ENCODE measurements around the gene EIF2A. TPM values are rescaled to one million over a fixed set of nuclear protein-coding genes. Genes with fewer than 3 reads are reported as not detected.

Gene EIF2A
- total RNA-seq, 2 donors from 2014 or later, result 71.9 to 141 TPM

- Histone ChIP-seq H3K27ac (no peak overlapping the region), H3K27me3 (replicated peaks; ENCODE audit: insufficient read depth) (no peaks in the 10 kb centered on the region), H3K4me1 (replicated peaks) (no peaks in the 10 kb centered on the region), H3K36me3 (no peaks in the 10 kb centered on the region), H3K9me3 (no peaks in the 10 kb centered on the region), H3K4me3 (no peak overlapping the region)
- 81% methylated on average over 24 of the region's 24 CpGs for WGBS
- TF ChIP-seq POLR2A (IDR thresholded peaks at IDR 0.05), result no peak
- TF ChIP-seq POLR2AphosphoS5 (IDR thresholded peaks at IDR 0.05), result no peak
- no peak for TF ChIP-seq CTCF (IDR thresholded peaks at IDR 0.05)
- intact Hi-C loops (cut with DNase I), result loop anchor here (10.0 kb wide), 1 partner anchor 624 kb away; no protein-coding TSS in a partner anchor
- no peak for DNase-seq (ENCODE audit: low spot score)
Observed at GRCh38 chr3:150520408-150520807, 26.2 kb upstream of the EIF2A start.

- WGBS, result 47% methylated on average over 2 of the region's 2 CpGs
Observed at GRCh38 chr3:150521463-150521862, 25.1 kb upstream of the EIF2A start.

GRCh38 chr3:150523538-150523937 lies 23.0 kb upstream of the EIF2A start:
- no peaks in the 10 kb centered on the region for H3K27me3 ChIP-seq (replicated peaks; ENCODE audit: insufficient read depth)
- H3K9me3 ChIP-seq, result no peaks in the 10 kb centered on the region
- no peak for DNase-seq (ENCODE audit: low spot score)
- intact Hi-C loops (cut with DNase I), result loop anchor here (10.0 kb wide), 1 partner anchor 621 kb away; no protein-coding TSS in a partner anchor
- WGBS, result 86% methylated on average over 2 of the region's 2 CpGs
- H3K36me3 ChIP-seq, result no peaks in the 10 kb centered on the region
- H3K4me1 ChIP-seq (replicated peaks), result no peaks in the 10 kb centered on the region
- H3K4me3 ChIP-seq, result no peak overlapping the region
- no peak for TF ChIP-seq POLR2AphosphoS5 (IDR thresholded peaks at IDR 0.05)
- H3K27ac ChIP-seq, result no peak overlapping the region

More at GRCh38 chr3:150521463-150521862, 25.1 kb upstream of the EIF2A start:
- H3K4me3 ChIP-seq, result no peak overlapping the region
- H3K27ac ChIP-seq, result no peak overlapping the region
- no peak for DNase-seq (ENCODE audit: low spot score)
- no peaks in the 10 kb centered on the region for H3K36me3 ChIP-seq
- no peaks in the 10 kb centered on the region for H3K4me1 ChIP-seq (replicated peaks)
- intact Hi-C loops (cut with DNase I), result loop anchor here (10.0 kb wide), 1 partner anchor 623 kb away; no protein-coding TSS in a partner anchor
- H3K27me3 ChIP-seq (replicated peaks; ENCODE audit: insufficient read depth), result no peaks in the 10 kb centered on the region
- H3K9me3 ChIP-seq, result no peaks in the 10 kb centered on the region
- TF ChIP-seq POLR2AphosphoS5 (IDR thresholded peaks at IDR 0.05) (no peak), POLR2A (IDR thresholded peaks at IDR 0.05) (no peak)

GRCh38 chr3:150527464-150528255 lies 18.9 kb upstream of the EIF2A start:
- H3K9me3 ChIP-seq, result no peaks in the 10 kb centered on the region
- no peak overlapping the region for H3K4me3 ChIP-seq
- WGBS, result 66% methylated on average over 10 of the region's 10 CpGs
- no peak for TF ChIP-seq CTCF (IDR thresholded peaks at IDR 0.05)
- TF ChIP-seq POLR2A (IDR thresholded peaks at IDR 0.05), result no peak
- no peak for TF ChIP-seq POLR2AphosphoS5 (IDR thresholded peaks at IDR 0.05)
- H3K27ac ChIP-seq, result no peak overlapping the region
- H3K36me3 ChIP-seq, result no peaks in the 10 kb centered on the region
- intact Hi-C loops (cut with DNase I), result loop anchor here (10.0 kb wide), 1 partner anchor 617 kb away; no protein-coding TSS in a partner anchor
- no peaks in the 10 kb centered on the region for H3K4me1 ChIP-seq (replicated peaks)
- no peaks in the 10 kb centered on the region for H3K27me3 ChIP-seq (replicated peaks; ENCODE audit: insufficient read depth)
- DNase-seq (ENCODE audit: low spot score), result no peak

- intact Hi-C loops (cut with DNase I), result loop anchor here (10.0 kb wide), 1 partner anchor 616 kb away; no protein-coding TSS in a partner anchor
- DNase-seq (ENCODE audit: low spot score), result no peak
- 5% methylated on average over 2 of the region's 2 CpGs for WGBS
- Histone ChIP-seq H3K27ac (no peak overlapping the region), H3K9me3 (no peaks in the 10 kb centered on the region), H3K4me1 (replicated peaks) (no peaks in the 10 kb centered on the region), H3K4me3 (no peak overlapping the region), H3K36me3 (no peaks in the 10 kb centered on the region), H3K27me3 (replicated peaks; ENCODE audit: insufficient read depth) (no peaks in the 10 kb centered on the region)
- TF ChIP-seq POLR2A (IDR thresholded peaks at IDR 0.05), result no peak
- TF ChIP-seq POLR2AphosphoS5 (IDR thresholded peaks at IDR 0.05), result no peak
- peak in 1 of 4 experiments; percentile 28 for TF ChIP-seq CTCF (IDR thresholded peaks at IDR 0.05)
Observed at GRCh38 chr3:150528354-150528797, 18.2 kb upstream of the EIF2A start.
